CD14-positive monocyte (primary cell): ENCODE data around the gene RRP9. TPM values are rescaled to one million over a fixed set of nuclear protein-coding genes. Genes with fewer than 3 reads are reported as not detected.

ENCODE experiments used
- DNase-seq, 3 donors: peaks; one replicate each; pipeline ENCODE4 v3.0.0-alpha.2; 2011 to 2022
- H2AFZ ChIP-seq: 2 replicates; pipeline ENCODE4 v1.6.0; 2012; ENCODE audit warnings: mild to moderate bottlenecking, low read depth, low read length, inconsistent platforms; ENCODE audit not compliant: insufficient read depth, poor library complexity, severe bottlenecking
- H3K27ac ChIP-seq, 2 donors: 1 replicate in 1 of 2; 2 replicates in 1 of 2; pipeline ENCODE4 v1.5.1; 2012 to 2013; ENCODE audit warnings: low read length in 2 of 2, control low read depth in 1 of 2, inconsistent platforms in 1 of 2, low read depth in 1 of 2, mild to moderate bottlenecking in 1 of 2
- H3K27me3 ChIP-seq, 2 donors: one replicate each; pipeline versions ENCODE4 v1.6.0 to v1.6.1; 2011 to 2013; ENCODE audit warnings: low read length in 2 of 2; ENCODE audit not compliant: control insufficient read depth in 2 of 2, insufficient read depth in 2 of 2
- H3K36me3 ChIP-seq, 2 donors: replicated peaks in 1 of 2; 1 replicate in 1 of 2; 2 replicates in 1 of 2; pipeline versions ENCODE4 v1.5.1 to v1.6.1; 2012 to 2013; ENCODE audit warnings: low read length in 2 of 2, control low read depth in 1 of 2, inconsistent platforms in 1 of 2, mild to moderate bottlenecking in 1 of 2; ENCODE audit not compliant: insufficient read depth in 2 of 2, control insufficient read depth in 1 of 2
- H3K4me1 ChIP-seq, 2 donors: 1 replicate in 1 of 2; 2 replicates in 1 of 2; pipeline versions ENCODE4 v1.5.1 to v1.6.1; 2012 to 2013; ENCODE audit warnings: low read length in 2 of 2, control low read depth in 1 of 2, inconsistent platforms in 1 of 2, mild to moderate bottlenecking in 1 of 2, moderate library complexity in 1 of 2; ENCODE audit not compliant: insufficient read depth in 2 of 2, control insufficient read depth in 1 of 2
- H3K4me2 ChIP-seq: replicated peaks from 2 replicates; pipeline ENCODE3; 2012; ENCODE audit warnings: low read length, moderate library complexity, mild to moderate bottlenecking; ENCODE audit not compliant: poor library complexity, severe bottlenecking; ENCODE audit errors: extremely low read depth
- H3K4me3 ChIP-seq, 3 experiments: fragments of 200-600 bp in 1 of 3; sonication (generic) in 1 of 3; replicated peaks in 1 of 3; 1 replicate in 2 of 3; 2 replicates in 1 of 3; pipeline ENCODE4 v1.5.1; 2011 to 2013; ENCODE audit warnings: low read length in 3 of 3, mild to moderate bottlenecking in 3 of 3, control low read depth in 2 of 3, low read depth in 2 of 3, inconsistent platforms in 1 of 3, moderate library complexity in 1 of 3
- H3K79me2 ChIP-seq: 2 replicates; pipeline ENCODE4 v1.6.0; 2012; ENCODE audit warnings: mild to moderate bottlenecking, control low read depth, inconsistent platforms, low read length, moderate library complexity; ENCODE audit not compliant: insufficient read depth
- H3K9ac ChIP-seq: 2 replicates; pipeline ENCODE4 v1.6.0; 2017; ENCODE audit warnings: low read length, mild to moderate bottlenecking; ENCODE audit not compliant: insufficient read depth, poor library complexity, severe bottlenecking
- H3K9me3 ChIP-seq, 2 donors: replicated peaks in 1 of 2; 1 replicate in 1 of 2; 2 replicates in 1 of 2; pipeline versions ENCODE4 v1.5.1 to v1.6.1; 2012 to 2013; ENCODE audit warnings: low read length in 2 of 2, control low read depth in 1 of 2; ENCODE audit not compliant: control insufficient read depth in 1 of 2, insufficient read depth in 1 of 2
- H4K20me1 ChIP-seq: 2 replicates; pipeline ENCODE4 v1.6.0; 2012; ENCODE audit warnings: mild to moderate bottlenecking, low read length, control low read depth, moderate library complexity; ENCODE audit not compliant: insufficient read depth
- H3K27ac Mint-ChIP-seq, 7 donors: one replicate each; pipeline ENCODE4 v1.8.0; 2020; ENCODE audit warnings: mild to moderate bottlenecking in 7 of 7, mixed read lengths in 7 of 7, moderate library complexity in 6 of 7, inconsistent platforms in 2 of 7
- H3K27me3 Mint-ChIP-seq, 3 donors: one replicate each; pipeline ENCODE4 v1.8.0; 2021 to 2022; ENCODE audit warnings: low read depth in 3 of 3, mild to moderate bottlenecking in 3 of 3, mixed read lengths in 3 of 3, moderate library complexity in 3 of 3, inconsistent platforms in 1 of 3
- H3K36me3 Mint-ChIP-seq, 2 donors: one replicate each; pipeline ENCODE4 v1.8.0; 2020; ENCODE audit warnings: mixed read lengths in 2 of 2, inconsistent platforms in 1 of 2, mild to moderate bottlenecking in 1 of 2
- H3K4me1 Mint-ChIP-seq: one replicate; pipeline ENCODE4 v1.8.0; 2020; ENCODE audit warnings: mild to moderate bottlenecking, mixed read lengths
- H3K4me3 Mint-ChIP-seq, 2 donors: one replicate each; pipeline ENCODE4 v1.8.0; 2020; ENCODE audit warnings: mild to moderate bottlenecking in 2 of 2, mixed read lengths in 2 of 2, moderate library complexity in 1 of 2
- H3K9me3 Mint-ChIP-seq, 7 donors: one replicate each; pipeline ENCODE4 v1.8.0; 2020 to 2022; ENCODE audit warnings: mixed read lengths in 7 of 7, mild to moderate bottlenecking in 6 of 7, moderate library complexity in 6 of 7, inconsistent platforms in 2 of 7
- CTCF ChIP-seq: fragments of 200-600 bp; IDR thresholded peaks from one replicate; pipeline ENCODE4 v1.8.0; 2022; ENCODE audit warnings: antibody characterized with exemption, mild to moderate bottlenecking
- WGBS: methylation state at CpG from one replicate; pipeline ENCODE4 v1.1.5; 2013; ENCODE audit warnings: missing lambda C conversion rate; ENCODE audit not compliant: insufficient coverage; 5-methylcytosine and 5-hydroxymethylcytosine counted together
- intact Hi-C, 2 donors: fragments of 100-400 bp; cut with micrococcal nuclease; formaldehyde crosslinking; loops; one replicate each; pipeline versions ENCODE4 v1.15.0 to v1.15.1; 2023
- polyA plus RNA-seq, 3 donors: library from polyadenylated mRNA; depleted of rRNA in 1 of 3; unstranded in 2 of 3; stranded (reverse) in 1 of 3; fragments of 300-500 nt in 2 of 3; fragments of >200 nt in 1 of 3; fragmentation: Illumina TruSeq in 2 of 3; gene quantifications; 1 replicate in 2 of 3; 2 replicates in 1 of 3; pipeline ENCODE4 v1.2.3, GENCODE V29; 2012 to 2021

Gene RRP9
- polyA plus RNA-seq, 3 donors, result 6.7 to 10.4 (median 9.9) TPM

GRCh38 chr3:51888463-51889105 lies 53.1 kb downstream of the RRP9 start:
- no peak overlapping the region for H2AFZ ChIP-seq
- no peak overlapping the region for H3K9ac ChIP-seq
- H3K36me3 ChIP-seq, result no peaks in the 10 kb centered on the region
- H3K79me2 ChIP-seq, result no peaks in the 10 kb centered on the region
- TF ChIP-seq CTCF, result no peak
- H3K27ac ChIP-seq, result no peak overlapping the region
- WGBS, result 96% methylated on average over 7 of the region's 12 CpGs
- H3K4me1 ChIP-seq, result no peaks in the 10 kb centered on the region
- peaks cover 0 to 3% (median 0%) of the 10 kb centered on the region in 7 donors for H3K9me3 Mint-ChIP-seq
- H3K4me1 Mint-ChIP-seq, result no peaks in the 10 kb centered on the region
- peaks cover 15 to 34% (median 21%) of the 10 kb centered on the region in 3 donors for H3K27me3 Mint-ChIP-seq
- no peak overlapping the region for H3K4me2 ChIP-seq
- no peak overlapping the region for H3K4me3 ChIP-seq
- no peaks in the 10 kb centered on the region for H3K9me3 ChIP-seq
- no peak overlapping the region for H3K27ac Mint-ChIP-seq
- no peaks in the 10 kb centered on the region for H3K36me3 Mint-ChIP-seq
- H3K4me3 Mint-ChIP-seq, result no peak overlapping the region
- intact Hi-C loops, result no loop called here
- no peaks in the 10 kb centered on the region for H4K20me1 ChIP-seq
- no peak for DNase-seq
- peaks cover 2 to 6% of the 10 kb centered on the region in 2 donors for H3K27me3 ChIP-seq

GRCh38 chr3:51887620-51888019 lies 54.1 kb downstream of the RRP9 start:
- no CpG with 5 or more reads among the region's 2 CpGs for WGBS
- intact Hi-C loops, result no loop called here

More at GRCh38 chr3:51887620-51888019, 54.1 kb downstream of the RRP9 start:
- no peak for DNase-seq
- Mint-ChIP-seq H3K4me3 (no peak overlapping the region), H3K36me3 (no peaks in the 10 kb centered on the region), H3K27me3 (peaks cover 14 to 29% (median 19%) of the 10 kb centered on the region in 3 donors), H3K4me1 (no peaks in the 10 kb centered on the region), H3K27ac (no peak overlapping the region), H3K9me3 (peaks cover 0 to 3% (median 0%) of the 10 kb centered on the region in 7 donors)
- Histone ChIP-seq H4K20me1 (no peaks in the 10 kb centered on the region), H3K4me1 (no peaks in the 10 kb centered on the region), H3K27ac (no peak overlapping the region), H3K4me2 (no peak overlapping the region), H3K36me3 (no peaks in the 10 kb centered on the region), H3K79me2 (no peaks in the 10 kb centered on the region), H2AFZ (no peak overlapping the region), H3K9me3 (no peaks in the 10 kb centered on the region), H3K27me3 (peaks cover 3 to 6% of the 10 kb centered on the region in 2 donors), H3K4me3 (no peak overlapping the region), H3K9ac (no peak overlapping the region)
- TF ChIP-seq CTCF, result no peak
